Kidney epithelial cell (primary cell): Measurements from ENCODE around the gene KCNAB1. TPM values are rescaled to one million over a fixed set of nuclear protein-coding genes. Genes with fewer than 3 reads are reported as not detected.

Experiments used
- DNase-seq: peaks from one replicate; pipeline ENCODE4 v3.0.0-alpha.2; 2010; ENCODE audit warnings: low read depth
- H3K27me3 ChIP-seq: 2 replicates; pipeline ENCODE4 v1.6.0; 2011; ENCODE audit warnings: low read length; ENCODE audit not compliant: control insufficient read depth, insufficient read depth
- H3K36me3 ChIP-seq: 2 replicates; pipeline ENCODE4 v1.5.1; 2011; ENCODE audit warnings: low read length; ENCODE audit not compliant: control insufficient read depth, insufficient read depth
- H3K4me3 ChIP-seq: 2 replicates; pipeline ENCODE4 v1.5.1; 2011; ENCODE audit warnings: low read depth, mild to moderate bottlenecking, control low read depth, low read length
- total RNA-seq: library from RNA; depleted of rRNA; stranded (reverse); fragments of >200 nt; gene quantifications from 2 replicates; pipeline ENCODE4 v1.2.3, GENCODE V29; 2015
- TF ChIP-seq, protein P1 (sequence below): IDR thresholded peaks from 2 replicates; pipeline ENCODE4 v1.5.1; 2011; ENCODE audit warnings: mild to moderate bottlenecking, moderate library complexity, low read length, control low read depth, inconsistent platforms; ENCODE audit not compliant: insufficient read depth, poor library complexity, severe bottlenecking

The KCNAB1 gene
- total RNA-seq, 1 donor from 2014 or later: not detected

DNA sequence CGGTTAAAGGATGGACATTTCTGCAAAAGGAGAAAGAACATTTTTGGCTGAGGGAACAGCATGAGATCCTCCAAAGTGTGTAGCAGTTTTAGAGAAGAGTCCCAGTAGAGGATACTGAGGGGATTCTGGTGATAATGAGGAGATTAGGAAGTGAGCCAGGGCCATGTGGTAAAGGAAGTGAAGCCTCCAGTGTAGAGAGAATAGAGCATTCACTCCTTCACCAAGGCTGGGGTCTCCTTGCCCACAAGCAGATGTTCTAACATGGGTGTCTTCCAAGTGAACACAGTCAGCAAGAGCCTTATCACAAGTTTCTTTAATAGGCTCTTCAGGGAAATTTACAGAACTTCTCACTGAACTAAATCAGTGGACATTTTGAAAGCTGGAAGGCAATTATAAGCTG lies 260.9 kb downstream of the KCNAB1 start:
- H3K27me3 ChIP-seq: peaks cover 2% of the 10 kb centered on the region
- H3K36me3 ChIP-seq: no peaks in the 10 kb centered on the region
- no peak overlapping the region for H3K4me3 ChIP-seq
- TF ChIP-seq, protein P1, sequence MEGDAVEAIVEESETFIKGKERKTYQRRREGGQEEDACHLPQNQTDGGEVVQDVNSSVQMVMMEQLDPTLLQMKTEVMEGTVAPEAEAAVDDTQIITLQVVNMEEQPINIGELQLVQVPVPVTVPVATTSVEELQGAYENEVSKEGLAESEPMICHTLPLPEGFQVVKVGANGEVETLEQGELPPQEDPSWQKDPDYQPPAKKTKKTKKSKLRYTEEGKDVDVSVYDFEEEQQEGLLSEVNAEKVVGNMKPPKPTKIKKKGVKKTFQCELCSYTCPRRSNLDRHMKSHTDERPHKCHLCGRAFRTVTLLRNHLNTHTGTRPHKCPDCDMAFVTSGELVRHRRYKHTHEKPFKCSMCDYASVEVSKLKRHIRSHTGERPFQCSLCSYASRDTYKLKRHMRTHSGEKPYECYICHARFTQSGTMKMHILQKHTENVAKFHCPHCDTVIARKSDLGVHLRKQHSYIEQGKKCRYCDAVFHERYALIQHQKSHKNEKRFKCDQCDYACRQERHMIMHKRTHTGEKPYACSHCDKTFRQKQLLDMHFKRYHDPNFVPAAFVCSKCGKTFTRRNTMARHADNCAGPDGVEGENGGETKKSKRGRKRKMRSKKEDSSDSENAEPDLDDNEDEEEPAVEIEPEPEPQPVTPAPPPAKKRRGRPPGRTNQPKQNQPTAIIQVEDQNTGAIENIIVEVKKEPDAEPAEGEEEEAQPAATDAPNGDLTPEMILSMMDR: no peak
- DNase-seq: no peak

- no peaks in the 10 kb centered on the region for H3K36me3 ChIP-seq
- TF ChIP-seq, protein P1: peak; percentile 66
- no peak overlapping the region for H3K4me3 ChIP-seq
- no peak for DNase-seq
- H3K27me3 ChIP-seq: peaks cover 4% of the 10 kb centered on the region
Observed at GRCh38 chr3:156382458-156383346, 262.3 kb downstream of the KCNAB1 start.

GRCh38 chr3:156383441-156384025 lies 263.2 kb downstream of the KCNAB1 start:
- H3K36me3 ChIP-seq: no peaks in the 10 kb centered on the region
- H3K4me3 ChIP-seq: no peak overlapping the region
- TF ChIP-seq, protein P1: no peak
- no peak for DNase-seq
- peaks cover 4% of the 10 kb centered on the region for H3K27me3 ChIP-seq

GRCh38 chr3:156388497-156389448 lies 268.4 kb downstream of the KCNAB1 start:
- DNase-seq: peak; percentile 18
- Histone ChIP-seq H3K4me3 (no peak overlapping the region), H3K36me3 (no peaks in the 10 kb centered on the region), H3K27me3 (peaks cover 4% of the 10 kb centered on the region)
- TF ChIP-seq, protein P1: no peak

GRCh38 chr3:156389449-156389950 lies 269.1 kb downstream of the KCNAB1 start:
- TF ChIP-seq, protein P1: no peak
- Histone ChIP-seq H3K27me3 (peaks cover 4% of the 10 kb centered on the region), H3K36me3 (no peaks in the 10 kb centered on the region), H3K4me3 (no peak overlapping the region)
- DNase-seq: no peak
